COLO668 (cell line): Measurements from ENCODE around the gene COPS7A.

ENCODE experiments used
- DNase-seq: peaks from one replicate; lab custom pipeline; 2025; ENCODE audit not compliant: unreplicated experiment; lab: John Stamatoyannopoulos, UW

COPS7A gene

DNA sequence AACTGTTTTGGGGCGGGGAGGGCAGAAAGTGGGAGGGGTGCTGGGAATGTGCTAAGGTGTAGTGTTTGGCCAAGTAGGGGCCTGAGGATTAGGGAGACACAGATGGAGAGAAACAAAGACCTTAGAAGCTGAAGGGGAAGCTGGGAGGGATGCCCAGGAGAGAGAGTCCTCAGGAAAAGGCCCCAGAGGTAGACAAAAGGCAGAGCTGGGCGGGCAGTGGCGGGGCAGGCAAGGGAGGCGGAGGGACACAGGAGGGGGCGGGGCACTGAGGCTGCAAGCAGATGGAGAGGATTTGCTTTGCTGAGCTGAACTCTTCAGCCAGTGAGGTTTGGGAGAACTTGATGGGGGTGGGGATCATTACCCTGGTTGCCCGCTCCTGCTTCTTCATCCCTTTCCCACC, 45.1 kb downstream of the COPS7A start:
- peak; percentile 23 for DNase-seq

DNA sequence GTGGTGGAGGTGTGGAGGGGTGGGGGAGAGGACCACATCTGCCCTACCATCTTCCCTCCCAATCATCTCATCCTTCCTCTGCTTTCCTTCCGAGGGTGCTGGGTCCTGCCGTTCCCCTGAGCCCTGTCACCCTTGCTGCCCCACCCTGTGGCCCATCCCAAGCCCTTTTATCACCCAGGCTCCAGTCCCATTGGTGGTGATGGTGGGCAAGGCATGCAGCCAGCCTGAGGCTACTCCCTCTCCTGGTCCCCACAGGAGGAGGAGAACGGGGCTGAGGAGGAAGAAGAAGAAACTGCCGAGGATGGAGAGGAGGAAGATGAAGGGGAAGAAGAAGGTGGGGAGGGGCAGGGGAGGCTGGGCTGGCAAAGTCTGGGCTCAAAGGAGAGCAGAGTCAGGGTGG, 45.8 kb downstream of the COPS7A start:
- no peak for DNase-seq

GRCh38 chr12:6770094-6770493, 46.2 kb downstream of the COPS7A start:
- no peak for DNase-seq

DNA sequence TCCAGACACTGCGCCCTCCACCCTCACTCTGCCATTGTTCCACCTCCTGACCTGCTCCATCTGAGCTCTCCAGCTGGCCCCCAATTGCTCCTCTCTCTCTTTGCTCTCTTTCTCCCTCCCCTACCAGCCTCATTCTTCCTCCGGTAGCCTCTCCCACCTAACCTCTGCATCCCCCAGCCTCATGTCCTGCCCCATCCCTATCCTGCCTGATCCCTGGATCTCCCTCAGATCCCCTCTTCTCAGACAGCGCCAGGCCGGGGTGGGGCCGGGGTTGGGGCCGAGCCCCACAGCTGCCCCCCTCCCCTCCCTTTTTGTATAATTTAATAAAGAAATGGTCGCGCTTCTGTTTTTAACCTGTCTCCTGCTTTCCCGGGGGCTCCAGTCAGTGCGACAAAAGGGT, 46.8 kb downstream of the COPS7A start:
- no peak for DNase-seq

GRCh38 chr12:6771091-6771495, 47.2 kb downstream of the COPS7A start:
- DNase-seq, result no peak

- DNase-seq, result no peak
Observed at GRCh38 chr12:6771509-6772330, 47.9 kb downstream of the COPS7A start.

- DNase-seq, result no peak
Observed at GRCh38 chr12:6772331-6772695, 48.5 kb downstream of the COPS7A start, which contains the start of gene LAG3. Gene LAG3, plus strand, starts transcription at chr12:6772520. Its CDS starts 333 bp downstream, at chr12:6772853.

GRCh38 chr12:6772726-6773589, 49.1 kb downstream of the COPS7A start:
- no peak for DNase-seq

DNA sequence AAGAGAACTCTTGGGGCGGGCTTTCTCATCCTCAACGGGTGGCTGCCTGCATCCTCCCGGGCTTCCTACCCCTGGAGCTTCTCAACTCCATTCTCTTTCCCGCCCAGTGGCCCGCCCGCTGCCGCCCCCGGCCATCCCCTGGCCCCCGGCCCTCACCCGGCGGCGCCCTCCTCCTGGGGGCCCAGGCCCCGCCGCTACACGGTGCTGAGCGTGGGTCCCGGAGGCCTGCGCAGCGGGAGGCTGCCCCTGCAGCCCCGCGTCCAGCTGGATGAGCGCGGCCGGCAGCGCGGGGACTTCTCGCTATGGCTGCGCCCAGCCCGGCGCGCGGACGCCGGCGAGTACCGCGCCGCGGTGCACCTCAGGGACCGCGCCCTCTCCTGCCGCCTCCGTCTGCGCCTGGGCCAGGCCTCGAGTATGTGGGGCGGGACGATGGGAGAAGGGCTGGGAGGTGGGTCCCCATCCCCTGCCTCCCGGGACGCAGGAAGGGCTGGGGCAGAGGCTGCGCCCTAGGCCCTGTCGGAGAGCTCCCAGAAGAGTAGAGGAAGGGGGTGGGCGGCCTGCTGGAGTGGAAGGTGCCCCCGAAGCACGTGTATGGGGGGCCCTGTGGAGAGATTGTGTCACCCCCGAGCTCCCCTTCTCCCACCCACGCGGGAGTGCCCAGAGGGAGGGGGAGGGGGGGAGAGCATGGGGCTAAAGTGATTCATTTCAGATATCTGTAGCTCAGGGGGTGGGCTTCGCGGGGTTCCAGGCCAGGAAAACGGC, 49.9 kb downstream of the COPS7A start:
- DNase-seq, result no peak

- no peak for DNase-seq
Observed at GRCh38 chr12:6774499-6775062, 50.7 kb downstream of the COPS7A start.

GRCh38 chr12:6775185-6776174, 51.6 kb downstream of the COPS7A start:
- DNase-seq, result peak; percentile 5

- no peak for DNase-seq
Observed at GRCh38 chr12:6777386-6777785, 53.5 kb downstream of the COPS7A start.

GRCh38 chr12:6778217-6778573, 54.3 kb downstream of the COPS7A start:
- no peak for DNase-seq

GRCh38 chr12:6778574-6779550, 55.0 kb downstream of the COPS7A start:
- DNase-seq, result peak; percentile 86

- no peak for DNase-seq
Observed at GRCh38 chr12:6779708-6780432, 56.0 kb downstream of the COPS7A start.

- DNase-seq, result no peak
Observed at GRCh38 chr12:6780573-6780972, 56.7 kb downstream of the COPS7A start.
